Stimulated activated CD4-positive, alpha-beta T cell treated with anti-CD3 and anti-CD28 coated beads, Interleukin-2, amount 100 ng/mL, for 4 hours (primary cell): Measurements from ENCODE around the gene PTBP1.

Experiments used
- DNase-seq: peaks from one replicate; pipeline ENCODE4 v3.0.0-alpha.2; 2020; ENCODE audit warnings: low read depth

Gene PTBP1

GRCh38 chr19:796692-797527 lies at the start of gene PTBP1:
PTBP1 (plus strand) TSS chr19:797452; CDS start chr19:797498, 46 bp downstream.
- DNase-seq, result peak; percentile 100

- no peak for DNase-seq
Observed at GRCh38 chr19:748274-748598, 49.0 kb upstream of the PTBP1 start.

DNA sequence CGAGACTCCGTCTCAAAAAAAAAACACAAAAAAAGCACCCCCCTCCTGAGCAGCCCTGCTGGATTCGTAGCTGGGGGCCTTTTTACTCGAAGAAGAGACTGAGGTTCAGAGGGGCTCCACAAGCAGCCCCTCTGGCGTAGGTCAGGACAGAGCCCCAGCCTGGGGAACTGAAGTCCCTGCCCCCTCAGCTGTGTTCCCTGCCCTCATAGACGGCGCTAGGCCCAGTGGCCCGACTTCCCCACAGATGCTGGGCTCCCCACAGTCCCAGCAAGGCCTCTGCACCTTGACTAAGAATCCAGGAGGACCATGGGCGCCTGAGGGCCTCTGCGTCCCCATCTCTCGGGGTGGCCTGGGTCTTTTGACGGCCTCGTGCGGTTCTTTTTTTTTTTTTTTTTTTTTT lies 47.4 kb upstream of the PTBP1 start:
- no peak for DNase-seq

DNA sequence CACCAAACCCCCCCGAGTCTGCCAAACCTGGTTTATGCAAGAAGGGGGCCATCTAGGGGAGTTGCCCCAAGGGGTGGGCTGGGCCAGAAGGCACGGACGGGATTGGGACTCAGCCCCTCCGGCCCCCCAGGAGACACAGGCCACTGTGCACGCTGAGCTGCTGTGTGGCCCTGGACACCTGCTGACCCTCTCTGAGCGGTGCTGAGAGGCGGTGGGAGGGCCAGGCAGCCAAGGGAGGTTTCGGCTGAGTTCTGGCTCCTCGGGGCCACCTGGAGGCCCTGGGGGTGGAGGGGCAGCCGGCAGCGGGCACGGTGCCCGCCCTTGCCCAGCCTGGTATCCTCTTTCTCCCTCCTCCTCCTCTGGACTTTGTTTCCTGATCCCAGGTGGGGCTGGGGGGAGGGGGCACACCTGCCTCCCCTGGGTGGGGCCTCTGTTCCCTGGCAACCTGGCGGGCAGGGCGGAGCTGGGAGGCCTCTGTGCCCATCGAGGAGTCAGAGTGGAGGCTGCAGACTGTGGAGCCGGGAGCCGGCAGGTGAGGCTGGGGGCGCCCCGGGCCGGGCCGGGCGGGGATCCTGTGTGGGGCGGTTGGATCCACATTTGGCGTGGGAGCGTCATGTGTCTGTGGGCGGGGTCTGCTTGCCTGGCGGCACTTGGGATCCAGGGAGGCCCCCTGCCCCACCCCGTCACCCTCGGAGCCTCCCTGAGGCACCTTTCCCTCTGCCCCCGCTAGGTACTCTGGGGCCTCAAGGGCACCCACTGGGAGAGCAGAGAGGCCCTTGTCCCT lies 46.4 kb upstream of the PTBP1 start, which contains the start of gene MISP:
TSS of gene MISP (plus strand) at position 473 of the 784 bp plus-strand sequence. CDS start 5,835 bp downstream, outside the sequence.
- no peak for DNase-seq

- no peak for DNase-seq
Observed at GRCh38 chr19:751501-752341, 45.5 kb upstream of the PTBP1 start.

- no peak for DNase-seq
Observed at GRCh38 chr19:752652-753517, 44.4 kb upstream of the PTBP1 start.

DNA sequence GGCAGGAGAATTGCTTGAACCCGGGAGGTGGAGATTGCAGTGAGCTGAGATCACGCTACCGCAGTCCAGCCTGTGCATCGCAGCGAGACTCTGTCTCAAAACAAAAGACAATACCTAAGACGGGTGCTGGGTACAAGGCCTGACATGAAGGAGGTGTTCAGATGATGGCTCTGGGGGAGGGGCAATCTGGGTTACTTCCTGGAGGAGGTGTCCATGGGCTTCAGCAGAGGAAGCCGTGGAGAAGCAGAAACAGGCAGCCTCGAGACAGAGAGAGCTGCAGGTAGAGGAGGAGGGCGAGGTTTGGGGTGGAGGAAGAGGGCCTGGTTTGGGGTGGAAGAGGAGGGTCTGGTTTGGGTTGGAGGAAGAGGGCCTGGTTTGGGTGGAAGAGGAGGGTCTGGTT lies 42.7 kb upstream of the PTBP1 start:
- no peak for DNase-seq

DNA sequence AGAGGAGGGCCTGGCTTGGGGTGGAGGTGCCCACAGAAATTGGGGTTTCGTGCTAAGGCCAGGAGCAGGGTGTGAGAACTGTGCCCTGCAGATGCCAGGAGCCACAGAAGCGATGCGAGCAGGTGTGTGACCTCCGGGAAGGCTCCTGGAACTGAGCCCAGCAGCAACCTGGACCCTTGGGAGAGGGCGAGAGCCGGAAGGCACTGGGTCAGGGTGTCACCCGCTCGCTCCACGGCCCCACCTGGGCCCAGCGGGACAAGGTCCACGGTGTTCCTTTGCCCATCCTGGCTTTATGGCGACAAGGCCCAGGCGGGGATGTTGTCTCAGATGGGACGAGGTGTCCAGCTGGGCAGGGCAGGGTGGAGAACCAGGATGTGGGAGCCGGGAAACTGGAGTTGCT lies 42.2 kb upstream of the PTBP1 start:
- DNase-seq, result no peak

DNA sequence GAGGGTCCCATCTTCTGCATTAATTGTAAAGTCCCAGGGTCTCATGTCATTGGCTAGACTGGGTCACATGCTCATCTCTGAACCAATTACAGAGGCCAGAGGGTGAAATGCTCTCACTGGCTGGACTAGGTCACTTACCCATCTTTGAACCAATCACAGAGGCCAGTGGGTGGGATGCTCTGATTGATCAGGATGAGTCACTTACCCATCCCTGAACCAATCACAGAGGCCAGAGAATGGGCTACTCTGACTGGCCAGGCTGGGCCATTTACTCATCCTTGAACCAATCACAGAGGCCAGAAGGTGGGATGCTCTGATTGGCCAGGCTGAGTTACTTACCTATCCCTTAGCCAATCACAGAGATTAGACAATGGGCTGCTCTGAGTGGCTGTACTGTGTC lies 41.0 kb upstream of the PTBP1 start:
- no peak for DNase-seq

DNA sequence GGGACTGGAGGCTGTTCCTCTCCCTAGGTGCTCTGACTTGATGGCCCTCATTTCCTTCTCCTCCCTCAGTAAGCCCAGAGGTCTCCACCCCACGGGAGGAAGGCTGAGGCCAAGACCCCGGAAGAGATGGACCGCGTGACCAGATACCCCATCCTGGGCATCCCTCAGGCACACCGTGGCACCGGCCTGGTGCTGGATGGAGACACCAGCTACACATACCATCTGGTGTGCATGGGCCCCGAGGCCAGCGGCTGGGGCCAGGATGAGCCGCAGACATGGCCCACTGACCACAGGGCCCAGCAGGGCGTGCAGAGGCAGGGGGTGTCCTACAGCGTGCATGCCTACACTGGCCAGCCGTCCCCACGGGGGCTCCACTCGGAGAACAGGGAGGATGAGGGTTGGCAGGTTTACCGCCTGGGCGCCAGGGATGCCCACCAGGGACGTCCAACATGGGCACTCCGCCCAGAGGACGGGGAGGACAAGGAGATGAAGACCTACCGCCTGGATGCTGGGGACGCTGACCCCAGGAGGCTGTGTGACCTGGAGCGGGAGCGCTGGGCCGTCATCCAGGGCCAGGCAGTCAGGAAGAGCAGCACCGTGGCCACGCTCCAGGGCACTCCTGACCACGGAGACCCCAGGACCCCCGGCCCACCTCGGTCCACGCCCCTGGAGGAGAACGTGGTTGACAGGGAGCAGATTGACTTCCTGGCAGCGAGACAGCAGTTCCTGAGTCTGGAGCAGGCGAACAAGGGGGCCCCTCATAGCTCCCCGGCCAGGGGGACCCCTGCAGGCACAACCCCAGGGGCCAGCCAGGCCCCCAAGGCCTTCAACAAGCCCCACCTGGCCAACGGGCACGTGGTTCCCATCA lies 40.2 kb upstream of the PTBP1 start:
- DNase-seq, result no peak

- DNase-seq, result no peak
Observed at GRCh38 chr19:757811-758668, 39.2 kb upstream of the PTBP1 start.

- no peak for DNase-seq
Observed at GRCh38 chr19:763181-763580, 34.1 kb upstream of the PTBP1 start.

DNA sequence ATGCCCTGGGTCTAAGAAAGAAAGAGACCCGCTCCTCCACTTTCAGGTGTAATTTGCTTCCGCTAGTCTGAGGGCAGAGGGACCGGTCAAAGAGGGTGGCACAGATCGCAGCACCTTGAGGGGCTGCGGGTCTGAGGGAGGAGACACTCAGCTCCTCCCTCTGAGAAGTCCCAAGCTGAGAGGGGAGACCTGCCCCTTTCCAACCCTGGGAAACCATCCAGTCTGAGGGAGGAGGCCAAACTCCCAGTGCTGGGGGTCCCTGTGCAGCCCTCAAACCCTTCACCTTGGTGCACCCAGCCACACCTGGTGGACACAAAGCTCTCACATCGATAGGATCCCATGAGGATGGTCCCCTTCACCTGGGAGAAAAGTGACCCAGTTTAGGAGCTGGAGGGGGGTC lies 33.4 kb upstream of the PTBP1 start:
- DNase-seq, result no peak

GRCh38 chr19:764301-764700 lies 33.0 kb upstream of the PTBP1 start:
- no peak for DNase-seq

DNA sequence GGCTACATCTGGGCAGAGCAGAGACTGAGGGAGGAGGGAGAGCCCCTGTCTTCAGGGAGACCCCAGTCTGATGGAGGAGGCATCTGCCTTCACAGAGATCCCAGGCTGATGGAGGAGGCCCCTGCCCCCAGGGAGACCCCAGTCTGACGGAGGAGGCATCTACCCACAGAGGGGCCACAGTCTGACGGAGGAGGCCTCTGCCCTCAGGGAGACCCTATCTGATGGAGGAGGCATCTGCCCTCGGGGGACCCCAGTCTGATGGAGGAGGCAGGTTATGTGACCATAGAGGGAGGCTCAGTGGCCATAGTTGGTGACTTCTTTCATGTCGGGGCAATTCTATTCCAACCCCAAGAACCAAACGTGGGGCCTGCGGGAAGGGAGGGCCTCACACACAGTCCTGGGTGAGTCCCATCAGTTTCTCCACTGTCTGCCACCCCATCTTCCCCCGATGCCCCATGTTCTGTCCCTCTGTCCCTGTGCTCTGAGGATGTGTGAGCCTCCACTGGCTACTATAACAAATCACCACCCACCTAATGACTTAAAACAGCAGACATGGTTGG lies 32.0 kb upstream of the PTBP1 start:
- no peak for DNase-seq

GRCh38 chr19:768424-768823 lies 28.8 kb upstream of the PTBP1 start:
- no peak for DNase-seq

- DNase-seq, result no peak
Observed at GRCh38 chr19:769616-770015, 27.6 kb upstream of the PTBP1 start.

GRCh38 chr19:771332-771785 lies 25.9 kb upstream of the PTBP1 start:
- no peak for DNase-seq

DNA sequence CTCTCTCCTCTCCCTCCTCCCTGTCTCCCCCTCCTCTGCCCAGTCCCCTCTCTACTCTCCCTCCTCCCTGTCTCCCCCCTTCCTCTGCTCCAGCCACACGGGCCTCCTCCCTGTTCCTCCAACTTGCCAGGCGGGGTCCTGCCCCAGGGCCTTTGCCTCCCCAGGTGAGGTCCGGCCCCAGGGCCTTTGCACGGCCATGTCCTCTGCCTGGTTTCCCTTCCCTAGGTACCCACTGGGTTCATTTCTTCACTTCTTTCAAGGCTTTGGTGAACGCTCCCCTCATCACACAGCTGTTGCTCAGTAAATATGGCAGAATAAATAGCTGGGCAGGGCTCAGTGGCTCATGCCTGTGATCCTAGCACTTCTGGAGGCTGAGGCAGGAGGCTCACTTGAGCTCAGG lies 25.2 kb upstream of the PTBP1 start:
- DNase-seq, result no peak
